Hepatocyte (in vitro differentiated cells): ENCODE results near the gene RALGDS.
"Not testable (repeated sequence)": the region's sequence is repeated elsewhere in the genome, so short reads cannot be mapped to it uniquely, and the experiment has no call there.

Source experiments
- EZH2 ChIP-seq: fragments of 200-600 bp; sonication (generic); IDR thresholded peaks from 2 replicates; pipeline ENCODE4 v1.6.1; 2016; ENCODE audit warnings: antibody characterized with exemption, mild to moderate bottlenecking, borderline replicate concordance
- TF ChIP-seq, protein P1 (sequence below): fragments of 200-600 bp; sonication (generic); IDR thresholded peaks from 2 replicates; pipeline ENCODE4 v1.5.1; 2016; ENCODE audit warnings: antibody characterized with exemption, mild to moderate bottlenecking; ENCODE audit not compliant: poor library complexity

DNA sequence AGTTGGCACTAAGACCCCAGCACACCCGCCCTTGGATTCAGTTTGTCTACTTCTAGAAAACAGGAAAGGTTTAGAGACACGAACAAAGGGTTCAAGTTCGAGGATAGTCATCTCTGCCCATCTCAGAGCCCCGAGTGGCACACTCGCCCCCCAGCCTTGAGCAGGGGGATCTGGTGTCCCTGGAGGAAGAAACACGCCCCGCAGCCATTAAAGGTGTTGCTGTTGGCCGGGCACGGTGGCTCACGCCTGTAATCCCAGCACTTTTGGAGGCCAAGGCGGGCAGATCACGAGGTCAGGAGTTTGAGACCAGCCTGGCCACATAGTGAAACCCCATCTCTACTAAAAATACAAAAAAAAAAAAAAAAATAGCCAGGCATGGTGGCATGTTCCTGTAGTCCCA, 48.6 kb upstream of the RALGDS start:
- TF ChIP-seq, protein P1, sequence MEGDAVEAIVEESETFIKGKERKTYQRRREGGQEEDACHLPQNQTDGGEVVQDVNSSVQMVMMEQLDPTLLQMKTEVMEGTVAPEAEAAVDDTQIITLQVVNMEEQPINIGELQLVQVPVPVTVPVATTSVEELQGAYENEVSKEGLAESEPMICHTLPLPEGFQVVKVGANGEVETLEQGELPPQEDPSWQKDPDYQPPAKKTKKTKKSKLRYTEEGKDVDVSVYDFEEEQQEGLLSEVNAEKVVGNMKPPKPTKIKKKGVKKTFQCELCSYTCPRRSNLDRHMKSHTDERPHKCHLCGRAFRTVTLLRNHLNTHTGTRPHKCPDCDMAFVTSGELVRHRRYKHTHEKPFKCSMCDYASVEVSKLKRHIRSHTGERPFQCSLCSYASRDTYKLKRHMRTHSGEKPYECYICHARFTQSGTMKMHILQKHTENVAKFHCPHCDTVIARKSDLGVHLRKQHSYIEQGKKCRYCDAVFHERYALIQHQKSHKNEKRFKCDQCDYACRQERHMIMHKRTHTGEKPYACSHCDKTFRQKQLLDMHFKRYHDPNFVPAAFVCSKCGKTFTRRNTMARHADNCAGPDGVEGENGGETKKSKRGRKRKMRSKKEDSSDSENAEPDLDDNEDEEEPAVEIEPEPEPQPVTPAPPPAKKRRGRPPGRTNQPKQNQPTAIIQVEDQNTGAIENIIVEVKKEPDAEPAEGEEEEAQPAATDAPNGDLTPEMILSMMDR: not testable (repeated sequence)
- TF ChIP-seq EZH2: not testable (repeated sequence)
